ENCODE measurements around the gene RABAC1.

Gene RABAC1

DNA sequence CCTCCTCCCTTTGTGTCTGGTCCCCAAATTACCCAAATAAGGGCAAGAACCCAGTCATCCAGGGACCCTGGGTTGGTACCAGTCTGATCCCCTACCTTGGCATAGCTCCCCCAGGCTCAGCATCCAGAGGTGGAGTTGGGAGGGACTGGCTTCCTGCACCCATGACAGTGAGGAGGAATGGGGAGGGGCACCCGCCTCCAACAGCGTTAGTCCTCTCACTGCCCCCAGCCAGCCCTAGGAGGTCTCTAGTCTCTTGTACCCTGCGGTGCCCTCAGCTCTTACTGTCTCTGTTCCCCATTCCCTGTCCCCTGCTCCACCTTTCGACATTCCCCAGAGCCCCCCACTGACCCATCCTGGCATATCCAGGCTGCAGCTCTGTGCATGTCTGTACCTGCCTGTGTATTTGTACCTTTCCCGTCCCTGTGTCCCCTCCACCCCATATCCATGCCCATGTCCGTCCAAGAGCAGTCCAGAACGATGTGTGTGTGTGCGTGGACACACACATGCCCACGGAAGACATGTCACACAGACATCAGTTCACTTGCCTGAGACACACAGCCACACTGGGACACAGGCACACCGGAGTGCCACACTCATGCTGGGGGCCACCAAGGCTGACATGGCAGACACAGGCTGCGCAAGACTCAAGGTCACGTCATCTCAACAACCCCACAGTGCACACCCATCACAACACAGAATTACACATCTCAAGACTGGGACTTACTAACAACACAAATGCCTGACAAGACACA, 48.7 kb downstream of the RABAC1 start:
- Histone ChIP-seq H3K9me3 (ENCODE audit: control insufficient read depth in 5 of 5, low read length in 5 of 5) (no peaks in the 10 kb centered on the region), H3K27ac (ENCODE audit: low read depth, low read length) (no peak overlapping the region), H3K4me1 (ENCODE audit: control insufficient read depth in 5 of 5, insufficient read depth in 5 of 5, low read length in 5 of 5) (peaks cover 0 to 4% (median 0%) of the 10 kb centered on the region in 5 donors), H3K9ac (ENCODE audit: low read length in 5 of 5) (no peak overlapping the region), H3K27me3 (ENCODE audit: control insufficient read depth in 5 of 5, insufficient read depth in 4 of 5, low read length in 5 of 5) (peaks cover 24 to 41% (median 33%) of the 10 kb centered on the region in 5 donors), H3K36me3 (ENCODE audit: control insufficient read depth in 5 of 5, insufficient read depth in 5 of 5, low read length in 5 of 5) (peaks cover 0 to 21% (median 18%) of the 10 kb centered on the region in 5 donors), H3K4me3 (ENCODE audit: low read depth in 1 of 5, low read length in 5 of 5) (no peak overlapping the region)

- no peak overlapping the region for H3K4me3 ChIP-seq (ENCODE audit: low read depth in 1 of 5, low read length in 5 of 5)
- H3K9me3 ChIP-seq (ENCODE audit: control insufficient read depth in 5 of 5, low read length in 5 of 5) = no peaks in the 10 kb centered on the region
- H3K27me3 ChIP-seq (ENCODE audit: control insufficient read depth in 5 of 5, insufficient read depth in 4 of 5, low read length in 5 of 5) = peaks cover 20 to 35% (median 29%) of the 10 kb centered on the region in 5 donors
Observed at GRCh38 chr19:41909706-41910105, 49.4 kb downstream of the RABAC1 start.

DNA sequence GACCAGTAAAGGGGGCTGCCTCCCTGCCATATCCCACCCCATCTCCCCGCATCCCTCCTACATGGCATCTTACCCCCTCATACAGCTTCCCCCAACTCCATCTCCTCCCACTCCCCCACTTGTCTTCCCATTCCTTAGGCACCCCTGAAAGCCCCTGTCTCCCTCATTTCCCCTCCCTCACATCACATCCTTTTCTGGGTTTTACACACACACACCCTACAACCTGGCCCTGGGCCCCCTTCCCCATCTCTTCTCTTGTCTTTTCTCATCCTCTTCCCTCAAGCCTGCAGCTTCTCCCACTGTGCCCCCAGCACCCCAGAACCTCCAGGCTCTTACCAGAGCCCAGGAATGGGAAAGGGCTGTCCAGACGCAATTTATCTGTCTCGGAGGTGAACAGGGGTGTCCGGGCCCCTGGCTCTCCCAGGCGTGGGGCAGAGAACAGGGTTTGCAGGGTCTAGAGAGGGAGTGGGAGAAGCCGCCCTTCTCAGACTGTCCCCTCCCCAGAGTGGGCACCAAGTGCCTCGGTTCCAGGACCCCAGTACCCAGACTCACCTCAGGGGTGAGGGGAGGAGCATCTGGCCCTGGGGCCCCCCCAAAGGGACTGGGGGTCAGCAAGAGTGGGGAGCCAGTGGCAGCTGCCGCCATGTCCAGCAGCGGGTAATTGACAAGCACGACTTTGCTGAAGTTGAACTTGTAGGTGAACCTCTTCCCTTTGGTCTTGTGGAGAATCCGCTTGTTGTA, 50.2 kb downstream of the RABAC1 start:
- H3K4me3 ChIP-seq (ENCODE audit: low read depth in 1 of 5, low read length in 5 of 5) = no peak overlapping the region

More at GRCh38 chr19:41909706-41910105, 49.4 kb downstream of the RABAC1 start:
- Histone ChIP-seq H3K27ac (ENCODE audit: low read depth, low read length) (no peak overlapping the region), H3K36me3 (ENCODE audit: control insufficient read depth in 5 of 5, insufficient read depth in 5 of 5, low read length in 5 of 5) (peaks cover 0 to 28% (median 25%) of the 10 kb centered on the region in 5 donors), H3K9ac (ENCODE audit: low read length in 5 of 5) (no peak overlapping the region), H3K4me1 (ENCODE audit: control insufficient read depth in 5 of 5, insufficient read depth in 5 of 5, low read length in 5 of 5) (no peaks in the 10 kb centered on the region)

GRCh38 chr19:41907994-41908615, 51.0 kb downstream of the RABAC1 start:
- Histone ChIP-seq H3K27ac (ENCODE audit: low read depth, low read length) (no peak overlapping the region), H3K36me3 (ENCODE audit: control insufficient read depth in 5 of 5, insufficient read depth in 5 of 5, low read length in 5 of 5) (peaks cover 0 to 44% (median 41%) of the 10 kb centered on the region in 5 donors), H3K9ac (ENCODE audit: low read length in 5 of 5) (no peak overlapping the region), H3K4me3 (ENCODE audit: low read depth in 1 of 5, low read length in 5 of 5) (no peak overlapping the region), H3K27me3 (ENCODE audit: control insufficient read depth in 5 of 5, insufficient read depth in 4 of 5, low read length in 5 of 5) (peaks cover 11 to 21% (median 19%) of the 10 kb centered on the region in 5 donors), H3K9me3 (ENCODE audit: control insufficient read depth in 5 of 5, low read length in 5 of 5) (no peaks in the 10 kb centered on the region), H3K4me1 (ENCODE audit: control insufficient read depth in 5 of 5, insufficient read depth in 5 of 5, low read length in 5 of 5) (no peaks in the 10 kb centered on the region)

More for the DNA sequence above, 50.2 kb downstream of the RABAC1 start:
- Histone ChIP-seq H3K36me3 (ENCODE audit: control insufficient read depth in 5 of 5, insufficient read depth in 5 of 5, low read length in 5 of 5) (peaks cover 0 to 36% (median 33%) of the 10 kb centered on the region in 5 donors), H3K4me1 (ENCODE audit: control insufficient read depth in 5 of 5, insufficient read depth in 5 of 5, low read length in 5 of 5) (no peaks in the 10 kb centered on the region), H3K9me3 (ENCODE audit: control insufficient read depth in 5 of 5, low read length in 5 of 5) (no peaks in the 10 kb centered on the region), H3K9ac (ENCODE audit: low read length in 5 of 5) (no peak overlapping the region), H3K27ac (ENCODE audit: low read depth, low read length) (no peak overlapping the region), H3K27me3 (ENCODE audit: control insufficient read depth in 5 of 5, insufficient read depth in 4 of 5, low read length in 5 of 5) (peaks cover 16 to 27% (median 25%) of the 10 kb centered on the region in 5 donors)

- Histone ChIP-seq H3K27ac (ENCODE audit: low read depth, low read length) (no peak overlapping the region), H3K9ac (ENCODE audit: low read length in 5 of 5) (no peak overlapping the region), H3K4me1 (ENCODE audit: control insufficient read depth in 5 of 5, insufficient read depth in 5 of 5, low read length in 5 of 5) (no peaks in the 10 kb centered on the region), H3K9me3 (ENCODE audit: control insufficient read depth in 5 of 5, low read length in 5 of 5) (no peaks in the 10 kb centered on the region), H3K4me3 (ENCODE audit: low read depth in 1 of 5, low read length in 5 of 5) (no peak overlapping the region), H3K27me3 (ENCODE audit: control insufficient read depth in 5 of 5, insufficient read depth in 4 of 5, low read length in 5 of 5) (peaks cover 6 to 17% (median 14%) of the 10 kb centered on the region in 5 donors), H3K36me3 (ENCODE audit: control insufficient read depth in 5 of 5, insufficient read depth in 5 of 5, low read length in 5 of 5) (peaks cover 0 to 54% (median 51%) of the 10 kb centered on the region in 5 donors)
Observed at GRCh38 chr19:41906916-41907680, 52.0 kb downstream of the RABAC1 start.
